Endothelial cell (in vitro differentiated cells): Measurements from ENCODE around the gene FUOM. TPM values are rescaled to one million over a fixed set of nuclear protein-coding genes. Genes with fewer than 3 reads are reported as not detected.

Experiments
- DNase-seq: peaks from one replicate; pipeline ENCODE4 v3.0.0; 2021; ENCODE audit warnings: low spot score
- H3K27ac Mint-ChIP-seq: one replicate; pipeline ENCODE4 v1.8.0; 2021; ENCODE audit warnings: mixed read lengths, inconsistent platforms; ENCODE audit not compliant: unreplicated experiment
- H3K27me3 Mint-ChIP-seq: one replicate; pipeline ENCODE4 v1.8.0; 2021; ENCODE audit warnings: mild to moderate bottlenecking, moderate library complexity, mixed read lengths, inconsistent platforms; ENCODE audit not compliant: unreplicated experiment
- H3K36me3 Mint-ChIP-seq: one replicate; pipeline ENCODE4 v1.8.0; 2021; ENCODE audit warnings: mild to moderate bottlenecking, low read depth, mixed read lengths, inconsistent platforms; ENCODE audit not compliant: unreplicated experiment
- H3K4me1 Mint-ChIP-seq: one replicate; pipeline ENCODE4 v1.8.0; 2021; ENCODE audit warnings: mild to moderate bottlenecking, mixed read lengths, inconsistent platforms; ENCODE audit not compliant: unreplicated experiment
- H3K4me3 Mint-ChIP-seq: one replicate; pipeline ENCODE4 v1.8.0; 2021; ENCODE audit warnings: mild to moderate bottlenecking, mixed read lengths, inconsistent platforms; ENCODE audit not compliant: unreplicated experiment
- H3K9me3 Mint-ChIP-seq: one replicate; pipeline ENCODE4 v1.8.0; 2021; ENCODE audit warnings: mixed read lengths, inconsistent platforms; ENCODE audit not compliant: unreplicated experiment
- total RNA-seq: library from RNA; stranded (reverse); fragmentation: NEBNext Ultra II Directional; extraction: Animal tissue kit (Norgen Biotek cat#: 25700); gene quantifications from one replicate; pipeline ENCODE4 v1.2.1, GENCODE V29; 2021; ENCODE audit not compliant: unreplicated experiment
- TF ChIP-seq, protein P1 (sequence below): fragments of 200-600 bp; sonication (generic); IDR thresholded peaks from one replicate; pipeline ENCODE4 v1.5.0; 2021; ENCODE audit warnings: antibody characterized with exemption; ENCODE audit not compliant: unreplicated experiment

Gene FUOM
- total RNA-seq, 1 donor from 2014 or later: 8.9 TPM

DNA sequence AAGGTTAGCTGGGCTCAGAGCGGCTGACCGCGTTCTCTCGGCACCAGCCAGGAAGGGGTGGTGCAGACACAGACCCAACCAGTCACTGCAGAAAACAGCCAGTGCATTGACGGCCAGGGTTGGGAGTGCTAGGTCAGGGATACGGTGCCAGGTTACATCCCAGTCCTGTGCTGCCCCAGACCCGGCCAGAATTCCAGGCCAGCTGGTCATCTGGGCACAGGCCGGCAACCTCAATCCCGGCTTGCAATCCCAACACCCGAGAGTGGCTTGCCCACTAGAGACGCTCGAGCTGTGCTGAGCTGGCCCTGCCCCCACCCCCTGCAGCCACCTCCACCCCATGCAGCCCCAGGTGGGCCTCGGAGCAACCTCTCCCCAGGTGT is 6.9 kb downstream of the FUOM start:
- Mint-ChIP-seq H3K36me3 (no peaks in the 10 kb centered on the region), H3K4me3 (no peak overlapping the region), H3K27ac (no peak overlapping the region), H3K27me3 (peaks cover 4% of the 10 kb centered on the region), H3K4me1 (no peaks in the 10 kb centered on the region), H3K9me3 (no peaks in the 10 kb centered on the region)
- TF ChIP-seq, protein P1, sequence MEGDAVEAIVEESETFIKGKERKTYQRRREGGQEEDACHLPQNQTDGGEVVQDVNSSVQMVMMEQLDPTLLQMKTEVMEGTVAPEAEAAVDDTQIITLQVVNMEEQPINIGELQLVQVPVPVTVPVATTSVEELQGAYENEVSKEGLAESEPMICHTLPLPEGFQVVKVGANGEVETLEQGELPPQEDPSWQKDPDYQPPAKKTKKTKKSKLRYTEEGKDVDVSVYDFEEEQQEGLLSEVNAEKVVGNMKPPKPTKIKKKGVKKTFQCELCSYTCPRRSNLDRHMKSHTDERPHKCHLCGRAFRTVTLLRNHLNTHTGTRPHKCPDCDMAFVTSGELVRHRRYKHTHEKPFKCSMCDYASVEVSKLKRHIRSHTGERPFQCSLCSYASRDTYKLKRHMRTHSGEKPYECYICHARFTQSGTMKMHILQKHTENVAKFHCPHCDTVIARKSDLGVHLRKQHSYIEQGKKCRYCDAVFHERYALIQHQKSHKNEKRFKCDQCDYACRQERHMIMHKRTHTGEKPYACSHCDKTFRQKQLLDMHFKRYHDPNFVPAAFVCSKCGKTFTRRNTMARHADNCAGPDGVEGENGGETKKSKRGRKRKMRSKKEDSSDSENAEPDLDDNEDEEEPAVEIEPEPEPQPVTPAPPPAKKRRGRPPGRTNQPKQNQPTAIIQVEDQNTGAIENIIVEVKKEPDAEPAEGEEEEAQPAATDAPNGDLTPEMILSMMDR: no peak
- no peak for DNase-seq

DNA sequence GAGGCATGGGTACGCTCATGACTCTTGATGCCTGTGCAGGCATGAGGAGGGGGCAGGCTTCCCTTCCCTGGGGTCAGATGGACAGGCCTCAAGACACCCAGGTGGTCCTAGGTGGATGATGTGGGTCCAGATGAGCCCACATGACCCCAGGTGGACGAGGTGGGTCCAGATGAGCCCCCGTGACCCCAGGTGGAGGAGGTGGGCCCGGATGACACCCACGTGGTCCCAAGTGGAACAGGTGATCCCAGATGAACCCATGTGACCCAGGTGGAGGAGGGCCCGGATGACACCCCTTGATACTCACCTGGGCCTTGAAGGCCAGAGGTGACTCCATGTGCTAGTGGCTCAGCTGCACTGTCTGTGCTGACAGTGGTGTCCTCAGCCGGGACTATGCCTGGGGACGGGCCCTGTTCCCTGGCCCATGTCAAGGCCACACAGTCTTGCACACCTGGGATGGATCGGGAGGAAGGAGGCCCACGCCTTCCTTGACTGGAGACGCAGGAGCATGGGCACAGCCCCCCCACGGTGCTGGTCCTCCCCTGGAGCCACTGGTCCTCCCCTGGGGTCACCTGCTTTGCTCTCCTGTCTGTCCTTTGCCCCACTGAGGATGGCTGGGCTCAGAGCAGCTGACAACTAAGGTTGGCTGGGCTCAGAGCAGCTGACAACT is 7.4 kb downstream of the FUOM start:
- H3K4me1 Mint-ChIP-seq: no peaks in the 10 kb centered on the region
- no peak overlapping the region for H3K27ac Mint-ChIP-seq
- H3K4me3 Mint-ChIP-seq: no peak overlapping the region
- H3K36me3 Mint-ChIP-seq: no peaks in the 10 kb centered on the region
- DNase-seq: no peak
- TF ChIP-seq, protein P1: no peak
- H3K27me3 Mint-ChIP-seq: peaks cover 4% of the 10 kb centered on the region
- H3K9me3 Mint-ChIP-seq: no peaks in the 10 kb centered on the region

DNA sequence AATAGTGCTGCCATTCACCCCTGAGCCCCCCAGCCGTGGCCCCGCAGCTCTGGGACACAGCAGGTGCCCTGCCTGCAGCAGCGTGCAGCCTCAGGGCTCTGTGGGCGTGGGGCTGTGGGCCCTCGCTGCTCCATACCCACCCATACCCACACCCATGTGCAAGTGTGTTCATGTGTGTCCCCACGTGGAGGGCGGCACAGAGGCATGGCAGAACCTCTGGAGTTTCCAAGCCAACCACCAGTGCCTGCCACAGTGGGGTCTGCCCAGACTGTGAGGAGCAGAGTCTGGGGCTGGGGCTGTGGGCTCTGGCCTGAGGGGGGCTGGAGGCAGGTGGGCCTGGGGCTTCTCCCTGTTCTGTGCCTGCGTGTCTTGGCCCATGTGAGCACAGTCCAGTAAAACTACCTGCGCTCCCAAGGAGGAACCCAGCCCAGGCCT is 8.2 kb downstream of the FUOM start:
- no peaks in the 10 kb centered on the region for H3K4me1 Mint-ChIP-seq
- no peak overlapping the region for H3K27ac Mint-ChIP-seq
- no peaks in the 10 kb centered on the region for H3K36me3 Mint-ChIP-seq
- no peak overlapping the region for H3K4me3 Mint-ChIP-seq
- DNase-seq: no peak
- H3K9me3 Mint-ChIP-seq: no peaks in the 10 kb centered on the region
- TF ChIP-seq, protein P1: no peak
- H3K27me3 Mint-ChIP-seq: peaks cover 4% of the 10 kb centered on the region

DNA sequence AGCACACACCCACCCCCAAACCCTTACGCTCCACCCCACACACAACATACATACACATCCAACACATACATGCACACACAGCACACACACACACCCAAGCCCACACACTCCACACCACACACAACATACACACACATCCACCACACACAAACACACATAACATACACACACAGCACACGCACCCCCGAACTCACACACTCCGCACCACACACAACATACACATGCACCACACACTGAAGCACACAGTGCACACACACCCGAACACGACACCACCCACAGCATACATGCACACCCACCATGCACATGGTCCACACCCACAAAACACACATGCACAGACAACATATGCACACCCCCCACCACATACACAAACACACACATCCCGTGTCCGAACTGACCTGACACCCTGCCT is 8.7 kb downstream of the FUOM start:
- Mint-ChIP-seq H3K27ac (peak overlapping the region; percentile 37), H3K4me3 (no peak overlapping the region)

More for the DNA sequence above, 8.7 kb downstream of the FUOM start:
- H3K27me3 Mint-ChIP-seq: peaks cover 4% of the 10 kb centered on the region
- no peaks in the 10 kb centered on the region for H3K4me1 Mint-ChIP-seq
- H3K36me3 Mint-ChIP-seq: no peaks in the 10 kb centered on the region
- no peak for DNase-seq
- no peaks in the 10 kb centered on the region for H3K9me3 Mint-ChIP-seq
- TF ChIP-seq, protein P1: no peak
